K562 (cell line): Measurements from ENCODE around the gene SPOCK2. TPM values are rescaled to one million over a fixed set of nuclear protein-coding genes. Genes with fewer than 3 reads are reported as not detected.

ENCODE experiments used
- ATAC-seq: fragments of 200-7000 bp; cut with Tn5 transposase; 3 replicates; pipeline ENCODE4 v1.9.1; 2020; ENCODE audit warnings: moderate library complexity
- BruUV-seq: library from RNA; stranded (reverse); fragments of 400-500 nt; replicated peaks from 2 replicates; lab custom pipeline; 2021; lab: Mats Ljungman, UMichigan
- CTCF ChIA-PET: fragments of 300-600 bp; formaldehyde crosslinking; extraction: SDS; loops from one replicate; lab custom pipeline; 2021; ENCODE audit warnings: low intra/inter-chr PET ratio; lab: Yijun Ruan, JAX
- POLR2A ChIA-PET: fragments of 300-600, 350-650 bp; sonication (Branson Sonifier 250); formaldehyde crosslinking; extraction: SDS; loops from one replicate; lab custom pipeline; 2021; ENCODE audit warnings: antibody characterized with exemption, inconsistent platforms; lab: Yijun Ruan, JAX
- DNase-seq, 4 experiments: peaks; one replicate each; pipeline versions ENCODE4 v3.0.0 to v3.0.0-alpha.2; 2011 to 2018; ENCODE audit warnings: low spot score in 3 of 4, mixed read lengths in 3 of 4; ENCODE audit errors: extremely low read depth in 1 of 4
- FAIRE-seq: peaks from 2 replicates; lab custom pipeline; 2011; peaks lifted over from hg19 to GRCh38; lab: Jason Lieb, UNC
- H2AFZ ChIP-seq: 2 replicates; pipeline ENCODE4 v1.6.0; 2011; ENCODE audit warnings: low read depth, low read length, control low read depth, inconsistent platforms
- H3K27ac ChIP-seq: fragments of 200-600 bp; 3 replicates; pipeline ENCODE4 v1.8.0; 2011; ENCODE audit warnings: low read depth, mild to moderate bottlenecking, control low read depth, inconsistent platforms, low read length, moderate library complexity, mixed read lengths; ENCODE audit errors: extremely low read depth
- H3K27me3 ChIP-seq, 2 experiments: fragments of 300-600 bp in 1 of 2; 2 replicates in 1 of 2; 3 replicates in 1 of 2; pipeline versions ENCODE4 v1.6.0 to v1.8.0; 2011; ENCODE audit warnings: inconsistent platforms in 2 of 2, low read length in 2 of 2, mild to moderate bottlenecking in 1 of 2, mixed read lengths in 1 of 2, moderate library complexity in 1 of 2; ENCODE audit not compliant: control insufficient read depth in 2 of 2, insufficient read depth in 2 of 2
- H3K36me3 ChIP-seq: fragments of 300-600 bp; 3 replicates; pipeline ENCODE4 v1.8.0; 2011; ENCODE audit warnings: mild to moderate bottlenecking, low read length, inconsistent platforms; ENCODE audit not compliant: control insufficient read depth, insufficient read depth
- H3K4me1 ChIP-seq, 2 experiments: fragments of 200-600 bp in 1 of 2; replicated peaks in 1 of 2; 2 replicates in 1 of 2; 3 replicates in 1 of 2; pipeline versions ENCODE4 v1.5.1 to v1.8.0; 2011; ENCODE audit warnings: inconsistent platforms in 2 of 2, low read length in 2 of 2, mild to moderate bottlenecking in 1 of 2, mixed read lengths in 1 of 2, moderate library complexity in 1 of 2; ENCODE audit not compliant: control insufficient read depth in 2 of 2, insufficient read depth in 2 of 2
- H3K4me2 ChIP-seq: 2 replicates; pipeline ENCODE4 v1.6.1; 2011; ENCODE audit warnings: low read length, control low read depth, inconsistent platforms, mixed read lengths; ENCODE audit not compliant: insufficient read depth
- H3K4me3 ChIP-seq: fragments of 200-600 bp; sonication (generic), shearing (Covaris generic); 2 replicates; pipeline ENCODE4 v1.5.1; 2016; ENCODE audit warnings: control low read depth, inconsistent platforms
- H3K79me2 ChIP-seq: fragments of 200-600 bp; 3 replicates; pipeline ENCODE4 v1.8.0; 2011; ENCODE audit warnings: low read length, inconsistent platforms; ENCODE audit not compliant: control insufficient read depth, insufficient read depth
- H3K9ac ChIP-seq, 2 experiments: 2 replicates each; pipeline versions ENCODE4 v1.6.0 to v1.6.1; 2011; ENCODE audit warnings: low read depth in 2 of 2, low read length in 2 of 2, control low read depth in 1 of 2, inconsistent platforms in 1 of 2, mild to moderate bottlenecking in 1 of 2, mixed read lengths in 1 of 2; ENCODE audit not compliant: insufficient read depth in 1 of 2
- H3K9me1 ChIP-seq: one replicate; pipeline ENCODE4 v1.6.0; 2011; ENCODE audit warnings: inconsistent platforms, mild to moderate bottlenecking, low read length, moderate library complexity; ENCODE audit not compliant: control insufficient read depth, insufficient read depth
- H3K9me3 ChIP-seq: replicated peaks from 2 replicates; pipeline ENCODE4 v1.5.1; 2011; ENCODE audit warnings: low read depth, low read length, inconsistent platforms; ENCODE audit not compliant: control insufficient read depth, insufficient read depth
- H4K20me1 ChIP-seq: replicated peaks from 2 replicates; pipeline ENCODE4 v1.6.1; 2011; ENCODE audit warnings: low read length, inconsistent platforms, mixed read lengths; ENCODE audit not compliant: control insufficient read depth, insufficient read depth
- FOS ChIP-seq: IDR thresholded peaks from 3 replicates; pipeline ENCODE4 v1.6.1; 2011; ENCODE audit not compliant: insufficient read length; ENCODE audit errors: extremely low read depth
- NCOR1 ChIP-seq: fragments of 450-650 bp; IDR thresholded peaks from 2 replicates; pipeline ENCODE4 v1.6.1; 2016; ENCODE audit warnings: mild to moderate bottlenecking, moderate library complexity
- NFRKB ChIP-seq: fragments of 450-650 bp; IDR thresholded peaks from 2 replicates; pipeline ENCODE4 v1.6.1; 2016; ENCODE audit warnings: low read depth
- PHF21A ChIP-seq: fragments of 450-650 bp; IDR thresholded peaks from 2 replicates; pipeline ENCODE4 v1.6.1; 2017; ENCODE audit warnings: low read depth, borderline replicate concordance
- SMARCC2 ChIP-seq: fragments of 450-650 bp; IDR thresholded peaks from 2 replicates; pipeline ENCODE4 v1.6.1; 2017; ENCODE audit warnings: antibody characterized with exemption, moderate library complexity, mild to moderate bottlenecking, low read depth
- SNIP1 ChIP-seq: fragments of 450-650 bp; IDR thresholded peaks from 2 replicates; pipeline ENCODE4 v1.7.1; 2017; ENCODE audit warnings: low read depth, mild to moderate bottlenecking
- THRAP3 ChIP-seq: fragments of 450-650 bp; IDR thresholded peaks from 2 replicates; pipeline ENCODE4 v1.6.1; 2016; ENCODE audit warnings: mild to moderate bottlenecking, inconsistent platforms, borderline replicate concordance
- ZNF431 ChIP-seq: sonication (generic); formaldehyde crosslinking; IDR thresholded peaks from 2 replicates; pipeline ENCODE4 v1.8.0; 2022; ENCODE audit warnings: mild to moderate bottlenecking, missing genetic modification reagents
- ZSCAN32 ChIP-seq: fragments of 450-650 bp; formaldehyde crosslinking; IDR thresholded peaks from 2 replicates; pipeline ENCODE4 v1.4.0; 2020; ENCODE audit warnings: mild to moderate bottlenecking, moderate library complexity
- WGBS: fragments of 100-300 bp; shearing (Covaris generic); methylation state at CpG from one replicate; pipeline ENCODE4 v1.1.6; 2016; ENCODE audit warnings: low coverage, mixed read lengths; ENCODE audit not compliant: insufficient coverage; ENCODE audit errors: missing lambda C conversion rate; 5-methylcytosine and 5-hydroxymethylcytosine counted together
- in situ Hi-C: fragments of 300-500 bp; cut with MboI; formaldehyde crosslinking; loops from 4 replicates; pipeline ENCODE4 v1.15.0; 2018; ENCODE audit warnings: inconsistent platforms, mixed read lengths
- intact Hi-C: fragments of 100-400 bp; cut with micrococcal nuclease; formaldehyde crosslinking; loops from 2 replicates; pipeline ENCODE4 v1.14.2; 2022
- polyA plus RNA-seq, 8 experiments: library from polyadenylated mRNA; depleted of rRNA in 4 of 8; stranded (reverse) in 5 of 8; unstranded in 3 of 8; fragments of >200 nt; fragmentation: Nextera tagmentation in 2 of 8; fragmentation: Illumina TruSeq in 1 of 8; extraction: Ambion mirVana in 2 of 8; extraction: Trizol in 1 of 8; gene quantifications; 2 replicates each; pipeline versions ENCODE4 v1.2.1 to v1.2.3, GENCODE V29; 2011 to 2014; ENCODE audit warnings: inconsistent platforms in 1 of 8, missing spikeins in 1 of 8
- total RNA-seq, 7 experiments: library from RNA; depleted of rRNA in 6 of 7; stranded (reverse); fragments of >200 nt in 6 of 7; fragmentation: Illumina TruSeq in 2 of 7; extraction: Trizol in 2 of 7; gene quantifications; 2 replicates each; pipeline versions ENCODE4 v1.2.1 to v1.2.3, GENCODE V29; 2011 to 2021; ENCODE audit warnings: low replicate concordance in 1 of 7

Gene SPOCK2
- total and polyA plus RNA-seq, 9 of the 15 experiments (the other 6 are each of a cell fraction or from before 2014, with no cell fraction given), result 0.04 to 0.86 (median 0.11) TPM; not detected in 2

- TF ChIP-seq THRAP3 (no peak), SMARCC2 (no peak), NCOR1 (no peak), ZSCAN32 (CRISPR knock-in tag) (no peak)
Observed at GRCh38 chr10:72081210-72081609, 7.1 kb downstream of the SPOCK2 start (continued).

- intact Hi-C loops, result no loop called here
- H4K20me1 ChIP-seq, result no peaks in the 10 kb centered on the region
- no peak overlapping the region for H3K4me2 ChIP-seq
- no peak for ATAC-seq
- peaks cover 0 to 5% of the 10 kb centered on the region in 2 experiments; a peak in 2 of 5 replicates for H3K4me1 ChIP-seq
- ChIA-PET CTCF (no interaction called here), POLR2A (interaction anchor here (0.5 to 0.9 kb wide), 3 partner anchors 15 to 18 kb away, joined by 3 read pairs; no protein-coding TSS in a partner anchor)
- 0 out of 4 replicates have a peak overlapping the region, but pooled peaks of 1 of the 2 experiments have one; percentile 21 for H3K9ac ChIP-seq
- WGBS, result 23% methylated on average over 13 of the region's 14 CpGs
- H3K36me3 ChIP-seq, result no peaks in the 10 kb centered on the region
- no TSS peak for BruUV-seq
- H3K27me3 ChIP-seq, result peaks cover 0 to 7% of the 10 kb centered on the region in 2 experiments; a peak in 1 of 5 replicates
- no peak overlapping the region for H3K27ac ChIP-seq
- H3K4me3 ChIP-seq, result no peak overlapping the region
- in situ Hi-C loops, result no loop called here
- DNase-seq, result no peak
- TF ChIP-seq FOS (no peak), SNIP1 (no peak), ZNF431 (CRISPR knock-in tag) (no peak), PHF21A (no peak), NFRKB (no peak)
- H3K9me3 ChIP-seq, result no peaks in the 10 kb centered on the region
- no peaks in the 10 kb centered on the region for H3K79me2 ChIP-seq
- FAIRE-seq, result peak; percentile 15
- H3K9me1 ChIP-seq, result no peaks in the 10 kb centered on the region
- H2AFZ ChIP-seq, result no peak overlapping the region
Observed at GRCh38 chr10:72080042-72080975, 8.0 kb downstream of the SPOCK2 start.
